GM21381 (cell line): ENCODE measurements around the gene SPDYE3.
"Not testable (repeated sequence)": the region's sequence is repeated elsewhere in the genome, so short reads cannot be mapped to it uniquely, and the experiment has no call there.

Source experiments
- ATAC-seq: cut with Tn5 transposase; IDR thresholded peaks from one replicate; pipeline ENCODE4 v1.9.1; 2021; ENCODE audit warnings: mild to moderate bottlenecking, moderate library complexity; ENCODE audit not compliant: unreplicated experiment

SPDYE3 gene

GRCh38 chr7:100287191-100287969, 20.1 kb upstream of the SPDYE3 start:
- ATAC-seq, result not testable (repeated sequence)

- ATAC-seq, result not testable (repeated sequence)
Observed at GRCh38 chr7:100288258-100288657, 19.2 kb upstream of the SPDYE3 start.

GRCh38 chr7:100292162-100292561, 15.3 kb upstream of the SPDYE3 start:
- ATAC-seq, result not testable (repeated sequence)

GRCh38 chr7:100295269-100295668, 12.2 kb upstream of the SPDYE3 start:
- ATAC-seq, result not testable (repeated sequence)

- not testable (repeated sequence) for ATAC-seq
Observed at GRCh38 chr7:100297852-100298631, 9.5 kb upstream of the SPDYE3 start.

GRCh38 chr7:100298632-100298895, 8.9 kb upstream of the SPDYE3 start:
- not testable (repeated sequence) for ATAC-seq

- not testable (repeated sequence) for ATAC-seq
Observed at GRCh38 chr7:100304526-100304925, 3.0 kb upstream of the SPDYE3 start.

- ATAC-seq, result not testable (repeated sequence)
Observed at GRCh38 chr7:100318329-100318728, 10.8 kb downstream of the SPDYE3 start.

- not testable (repeated sequence) for ATAC-seq
Observed at GRCh38 chr7:100321648-100322047, 14.1 kb downstream of the SPDYE3 start.

- not testable (repeated sequence) for ATAC-seq
Observed at GRCh38 chr7:100324194-100324593, 16.7 kb downstream of the SPDYE3 start.

GRCh38 chr7:100325671-100326070, 18.2 kb downstream of the SPDYE3 start:
- not testable (repeated sequence) for ATAC-seq

GRCh38 chr7:100326914-100327313, 19.4 kb downstream of the SPDYE3 start:
- not testable (repeated sequence) for ATAC-seq

- peak; percentile 93 for ATAC-seq
Observed at GRCh38 chr7:100335566-100336466, 28.3 kb downstream of the SPDYE3 start.

GRCh38 chr7:100338083-100338696, 30.7 kb downstream of the SPDYE3 start:
- not testable (repeated sequence) for ATAC-seq

GRCh38 chr7:100341286-100341685, 33.8 kb downstream of the SPDYE3 start:
- ATAC-seq, result not testable (repeated sequence)

- ATAC-seq, result no peak
Observed at GRCh38 chr7:100342765-100343164, 35.3 kb downstream of the SPDYE3 start.

- not testable (repeated sequence) for ATAC-seq
Observed at GRCh38 chr7:100344124-100344559, 36.6 kb downstream of the SPDYE3 start.

- ATAC-seq, result peak; percentile 75
Observed at GRCh38 chr7:100344560-100345287, 37.2 kb downstream of the SPDYE3 start.

GRCh38 chr7:100345288-100345672, 37.8 kb downstream of the SPDYE3 start:
- ATAC-seq, result peak; percentile 38

GRCh38 chr7:100346921-100347320, 39.4 kb downstream of the SPDYE3 start:
- ATAC-seq, result no peak
